GM21786 (cell line): ENCODE results near the gene DAAM1.
A peak's percentile ranks its signal among the peaks of the same experiment; 100 is the strongest.

ENCODE experiments used
- ATAC-seq: cut with Tn5 transposase; IDR thresholded peaks from one replicate; pipeline ENCODE4 v1.9.1; 2021; ENCODE audit not compliant: unreplicated experiment

The DAAM1 gene

GRCh38 chr14:59188461-59189090 is at the start of gene DAAM1:
TSS of gene DAAM1 (plus strand) at chr14:59188667. CDS start at chr14:59263478, 74,811 bp downstream.
- ATAC-seq: peak; percentile 88

GRCh38 chr14:59139324-59139723 is 49.1 kb upstream of the DAAM1 start:
- ATAC-seq: no peak

GRCh38 chr14:59140106-59140843 is 48.2 kb upstream of the DAAM1 start:
- ATAC-seq: no peak

- no peak for ATAC-seq
These were observed 42.0 kb upstream of the DAAM1 start for GRCh38 chr14:59146484-59146883.

- no peak for ATAC-seq
These were observed 41.5 kb upstream of the DAAM1 start for GRCh38 chr14:59147007-59147406.

GRCh38 chr14:59148334-59148900 is 40.0 kb upstream of the DAAM1 start:
- ATAC-seq: peak; percentile 84

- peak; percentile 71 for ATAC-seq
These were observed 37.5 kb upstream of the DAAM1 start for GRCh38 chr14:59150990-59151389.

GRCh38 chr14:59154373-59154772 is 34.1 kb upstream of the DAAM1 start:
- no peak for ATAC-seq

- ATAC-seq: no peak
These were observed 32.6 kb upstream of the DAAM1 start for GRCh38 chr14:59155886-59156285.

- no peak for ATAC-seq
These were observed 29.3 kb upstream of the DAAM1 start for GRCh38 chr14:59159169-59159568.

GRCh38 chr14:59160506-59160905 is 28.0 kb upstream of the DAAM1 start:
- no peak for ATAC-seq

GRCh38 chr14:59161561-59162175 is 26.8 kb upstream of the DAAM1 start:
- ATAC-seq: peak; percentile 55

GRCh38 chr14:59166258-59166657 is 22.2 kb upstream of the DAAM1 start:
- ATAC-seq: no peak

GRCh38 chr14:59175404-59175803 is 13.1 kb upstream of the DAAM1 start:
- peak; percentile 96 for ATAC-seq

GRCh38 chr14:59176765-59177164 is 11.7 kb upstream of the DAAM1 start:
- no peak for ATAC-seq

GRCh38 chr14:59177262-59177661 is 11.2 kb upstream of the DAAM1 start:
- no peak for ATAC-seq

GRCh38 chr14:59181791-59182190 is 6.7 kb upstream of the DAAM1 start:
- ATAC-seq: no peak

GRCh38 chr14:59182641-59183040 is 5.8 kb upstream of the DAAM1 start:
- no peak for ATAC-seq

- ATAC-seq: no peak
These were observed 5.3 kb upstream of the DAAM1 start for GRCh38 chr14:59183150-59183549.

- ATAC-seq: no peak
These were observed 4.1 kb upstream of the DAAM1 start for GRCh38 chr14:59184396-59184795.

- ATAC-seq: no peak
These were observed 2.8 kb upstream of the DAAM1 start for GRCh38 chr14:59185676-59186075.

GRCh38 chr14:59186306-59186705 is 2.2 kb upstream of the DAAM1 start:
- ATAC-seq: no peak
